K562 (cell line): ENCODE results near the gene COL4A1. TPM values are rescaled to one million over a fixed set of nuclear protein-coding genes. Genes with fewer than 3 reads are reported as not detected.

ENCODE experiments used
- ATAC-seq: fragments of 200-7000 bp; cut with Tn5 transposase; 3 replicates; pipeline ENCODE4 v1.9.1; 2020; ENCODE audit warnings: moderate library complexity
- BruUV-seq: library from RNA; stranded (reverse); fragments of 400-500 nt; replicated peaks from 2 replicates; lab custom pipeline; 2021; lab: Mats Ljungman, UMichigan
- CTCF ChIA-PET: fragments of 300-600 bp; formaldehyde crosslinking; extraction: SDS; loops from one replicate; lab custom pipeline; 2021; ENCODE audit warnings: low intra/inter-chr PET ratio; lab: Yijun Ruan, JAX
- POLR2A ChIA-PET: fragments of 300-600, 350-650 bp; sonication (Branson Sonifier 250); formaldehyde crosslinking; extraction: SDS; loops from one replicate; lab custom pipeline; 2021; ENCODE audit warnings: antibody characterized with exemption, inconsistent platforms; lab: Yijun Ruan, JAX
- DNase-seq, 4 experiments: peaks; one replicate each; pipeline versions ENCODE4 v3.0.0 to v3.0.0-alpha.2; 2011 to 2018; ENCODE audit warnings: low spot score in 3 of 4, mixed read lengths in 3 of 4; ENCODE audit errors: extremely low read depth in 1 of 4
- FAIRE-seq: peaks from 2 replicates; lab custom pipeline; 2011; peaks lifted over from hg19 to GRCh38; lab: Jason Lieb, UNC
- H2AFZ ChIP-seq: 2 replicates; pipeline ENCODE4 v1.6.0; 2011; ENCODE audit warnings: low read depth, low read length, control low read depth, inconsistent platforms
- H3K27ac ChIP-seq: fragments of 200-600 bp; 3 replicates; pipeline ENCODE4 v1.8.0; 2011; ENCODE audit warnings: low read depth, mild to moderate bottlenecking, control low read depth, inconsistent platforms, low read length, moderate library complexity, mixed read lengths; ENCODE audit errors: extremely low read depth
- H3K27me3 ChIP-seq, 2 experiments: fragments of 300-600 bp in 1 of 2; 2 replicates in 1 of 2; 3 replicates in 1 of 2; pipeline versions ENCODE4 v1.6.0 to v1.8.0; 2011; ENCODE audit warnings: inconsistent platforms in 2 of 2, low read length in 2 of 2, mild to moderate bottlenecking in 1 of 2, mixed read lengths in 1 of 2, moderate library complexity in 1 of 2; ENCODE audit not compliant: control insufficient read depth in 2 of 2, insufficient read depth in 2 of 2
- H3K36me3 ChIP-seq: fragments of 300-600 bp; 3 replicates; pipeline ENCODE4 v1.8.0; 2011; ENCODE audit warnings: mild to moderate bottlenecking, low read length, inconsistent platforms; ENCODE audit not compliant: control insufficient read depth, insufficient read depth
- H3K4me1 ChIP-seq, 2 experiments: fragments of 200-600 bp in 1 of 2; replicated peaks in 1 of 2; 2 replicates in 1 of 2; 3 replicates in 1 of 2; pipeline versions ENCODE4 v1.5.1 to v1.8.0; 2011; ENCODE audit warnings: inconsistent platforms in 2 of 2, low read length in 2 of 2, mild to moderate bottlenecking in 1 of 2, mixed read lengths in 1 of 2, moderate library complexity in 1 of 2; ENCODE audit not compliant: control insufficient read depth in 2 of 2, insufficient read depth in 2 of 2
- H3K4me2 ChIP-seq: 2 replicates; pipeline ENCODE4 v1.6.1; 2011; ENCODE audit warnings: low read length, control low read depth, inconsistent platforms, mixed read lengths; ENCODE audit not compliant: insufficient read depth
- H3K4me3 ChIP-seq: fragments of 200-600 bp; sonication (generic), shearing (Covaris generic); 2 replicates; pipeline ENCODE4 v1.5.1; 2016; ENCODE audit warnings: control low read depth, inconsistent platforms
- H3K79me2 ChIP-seq: fragments of 200-600 bp; 3 replicates; pipeline ENCODE4 v1.8.0; 2011; ENCODE audit warnings: low read length, inconsistent platforms; ENCODE audit not compliant: control insufficient read depth, insufficient read depth
- H3K9ac ChIP-seq, 2 experiments: 2 replicates each; pipeline versions ENCODE4 v1.6.0 to v1.6.1; 2011; ENCODE audit warnings: low read depth in 2 of 2, low read length in 2 of 2, control low read depth in 1 of 2, inconsistent platforms in 1 of 2, mild to moderate bottlenecking in 1 of 2, mixed read lengths in 1 of 2; ENCODE audit not compliant: insufficient read depth in 1 of 2
- H3K9me1 ChIP-seq: one replicate; pipeline ENCODE4 v1.6.0; 2011; ENCODE audit warnings: inconsistent platforms, mild to moderate bottlenecking, low read length, moderate library complexity; ENCODE audit not compliant: control insufficient read depth, insufficient read depth
- H3K9me3 ChIP-seq: replicated peaks from 2 replicates; pipeline ENCODE4 v1.5.1; 2011; ENCODE audit warnings: low read depth, low read length, inconsistent platforms; ENCODE audit not compliant: control insufficient read depth, insufficient read depth
- H4K20me1 ChIP-seq: replicated peaks from 2 replicates; pipeline ENCODE4 v1.6.1; 2011; ENCODE audit warnings: low read length, inconsistent platforms, mixed read lengths; ENCODE audit not compliant: control insufficient read depth, insufficient read depth
- FOSL1 ChIP-seq: fragments of 200-800 bp; sonication (Bioruptor generic); conservative IDR thresholded peaks from 2 replicates; pipeline ENCODE4 v1.6.1; 2016; ENCODE audit warnings: missing genetic modification characterization, missing compliant biosample characterization
- RBM22 ChIP-seq: fragments of 200-400 bp; formaldehyde crosslinking; IDR thresholded peaks from 2 replicates; pipeline ENCODE4 v1.6.1; 2018; ENCODE audit warnings: low read length, low read depth; ENCODE audit not compliant: poor library complexity, severe bottlenecking
- STAT5B ChIP-seq: fragments of 250-450 bp; sonication (Bioruptor Pico); IDR thresholded peaks from 2 replicates; pipeline ENCODE4 v1.8.0; 2021; ENCODE audit warnings: mild to moderate bottlenecking, inconsistent platforms
- ZNF347 ChIP-seq: fragments of 450-650 bp; formaldehyde crosslinking; IDR thresholded peaks from 2 replicates; pipeline ENCODE4 v1.4.0; 2020; ENCODE audit warnings: low read depth, mild to moderate bottlenecking, moderate library complexity
- WGBS: fragments of 100-300 bp; shearing (Covaris generic); methylation state at CpG from one replicate; pipeline ENCODE4 v1.1.6; 2016; ENCODE audit warnings: low coverage, mixed read lengths; ENCODE audit not compliant: insufficient coverage; ENCODE audit errors: missing lambda C conversion rate; 5-methylcytosine and 5-hydroxymethylcytosine counted together
- in situ Hi-C: fragments of 300-500 bp; cut with MboI; formaldehyde crosslinking; loops from 4 replicates; pipeline ENCODE4 v1.15.0; 2018; ENCODE audit warnings: inconsistent platforms, mixed read lengths
- intact Hi-C: fragments of 100-400 bp; cut with micrococcal nuclease; formaldehyde crosslinking; loops from 2 replicates; pipeline ENCODE4 v1.14.2; 2022
- polyA plus RNA-seq, 8 experiments: library from polyadenylated mRNA; depleted of rRNA in 4 of 8; stranded (reverse) in 5 of 8; unstranded in 3 of 8; fragments of >200 nt; fragmentation: Nextera tagmentation in 2 of 8; fragmentation: Illumina TruSeq in 1 of 8; extraction: Ambion mirVana in 2 of 8; extraction: Trizol in 1 of 8; gene quantifications; 2 replicates each; pipeline versions ENCODE4 v1.2.1 to v1.2.3, GENCODE V29; 2011 to 2014; ENCODE audit warnings: inconsistent platforms in 1 of 8, missing spikeins in 1 of 8
- total RNA-seq, 7 experiments: library from RNA; depleted of rRNA in 6 of 7; stranded (reverse); fragments of >200 nt in 6 of 7; fragmentation: Illumina TruSeq in 2 of 7; extraction: Trizol in 2 of 7; gene quantifications; 2 replicates each; pipeline versions ENCODE4 v1.2.1 to v1.2.3, GENCODE V29; 2011 to 2021; ENCODE audit warnings: low replicate concordance in 1 of 7

Gene COL4A1
- total and polyA plus RNA-seq, 9 of the 15 experiments (the other 6 are each of a cell fraction or from before 2014, with no cell fraction given): 0.35 TPM; not detected in 8

DNA sequence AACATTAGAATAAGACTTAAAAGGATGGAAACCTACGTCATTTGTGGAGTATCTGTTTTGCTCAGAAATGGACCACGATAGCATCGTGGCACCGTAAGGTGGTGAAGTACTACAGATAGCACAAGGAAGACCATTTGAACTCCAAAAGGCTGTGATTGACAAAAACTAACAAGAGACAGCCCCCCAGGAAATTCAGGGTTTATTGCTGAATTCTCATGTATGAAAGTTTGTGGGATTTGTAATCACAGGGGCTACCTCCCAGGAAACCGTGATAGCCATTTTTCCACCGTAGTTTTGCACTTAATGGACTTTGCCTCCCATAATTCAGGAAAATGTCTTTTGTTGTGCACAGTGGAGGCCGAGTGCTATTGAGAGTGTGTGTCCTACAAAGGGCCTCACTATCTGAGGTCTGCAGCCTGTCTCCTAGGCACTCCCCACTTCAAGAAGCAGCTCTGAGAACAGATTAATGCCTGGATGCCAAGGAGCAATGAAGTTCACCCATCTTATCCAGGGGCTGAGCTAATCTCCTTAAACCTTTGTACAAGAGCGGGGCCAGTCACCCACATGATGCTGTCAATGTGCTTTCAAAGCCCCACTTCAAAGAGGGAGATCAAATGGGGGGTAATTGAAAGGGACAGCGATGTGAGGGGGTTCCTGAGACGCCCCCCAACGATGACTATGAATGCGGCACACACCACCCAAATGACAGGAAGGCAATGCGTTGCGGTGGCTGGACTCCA lies 182.6 kb downstream of the COL4A1 start (continued):
- TF ChIP-seq FOSL1 (tag): no peak
- no peak for TF ChIP-seq RBM22
- TF ChIP-seq ZNF347 (CRISPR knock-in tag): no peak

DNA sequence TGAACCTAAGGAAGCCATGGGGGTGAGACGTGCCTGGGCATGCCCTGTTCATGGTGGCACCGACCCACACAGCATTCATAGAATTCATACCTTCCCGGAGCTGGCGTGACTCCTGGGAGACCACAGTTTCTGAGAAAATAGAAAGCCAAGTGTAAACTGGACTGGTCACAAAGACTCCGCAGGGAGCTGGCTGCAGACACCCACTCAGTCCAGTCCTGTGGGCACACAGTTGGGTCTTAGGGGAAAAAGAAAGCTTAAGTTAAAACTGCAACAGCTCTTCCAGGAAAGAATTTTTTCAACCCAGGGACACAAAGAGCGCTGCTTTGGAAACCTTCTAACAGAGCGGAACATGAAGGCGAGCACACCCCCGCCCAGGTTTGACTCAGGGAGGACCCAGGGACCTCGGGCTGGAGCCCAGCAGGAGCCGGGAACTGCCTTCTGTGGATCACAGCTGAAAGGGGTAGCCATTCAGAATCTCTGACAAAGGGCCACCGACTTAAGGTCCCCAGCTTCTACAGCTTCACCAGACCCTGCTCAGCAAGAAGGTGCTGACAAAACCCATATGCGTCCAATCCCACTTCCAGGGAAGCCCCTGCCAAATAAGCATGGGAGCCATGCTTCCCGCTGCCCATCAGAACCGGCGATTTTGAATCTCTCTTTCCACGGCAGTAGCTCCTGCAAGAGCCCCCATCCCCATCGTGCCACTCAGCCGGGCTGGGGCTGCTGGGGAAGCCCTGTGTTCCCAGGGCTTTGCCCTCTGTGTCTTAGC lies 183.7 kb downstream of the COL4A1 start:
- CTCF ChIA-PET: no interaction called here
- Histone ChIP-seq H3K36me3 (no peaks in the 10 kb centered on the region), H2AFZ (no peak overlapping the region), H3K9ac (no peak overlapping the region), H3K4me1 (no peaks in the 10 kb centered on the region), H3K4me2 (no peak overlapping the region), H3K9me3 (no peaks in the 10 kb centered on the region), H3K27ac (no peak overlapping the region), H3K27me3 (peaks cover 8 to 55% of the 10 kb centered on the region in 2 experiments; a peak in 3 of 5 replicates), H3K9me1 (no peaks in the 10 kb centered on the region), H4K20me1 (no peaks in the 10 kb centered on the region; the same call in 1 of the 2 replicates), H3K4me3 (no peak overlapping the region), H3K79me2 (no peaks in the 10 kb centered on the region)
- no TSS peak for BruUV-seq
- FAIRE-seq (no peak), ATAC-seq (no peak), DNase-seq (no peak)
- in situ Hi-C loops: loop anchor here (25.0 kb wide), 1 partner anchor 1161 kb away; no protein-coding TSS in a partner anchor
- TF ChIP-seq STAT5B (CRISPR knock-in tag): no peak
- 3% methylated on average over 12 of the region's 19 CpGs for WGBS
- intact Hi-C loops: no loop called here
- POLR2A ChIA-PET: interaction anchor here (0.6 kb wide), 1 partner anchor 93 kb away, joined by 4 read pairs; no protein-coding TSS in a partner anchor
